NCI-H2029 treated with DMSO at 0.1 percent for 48 hours (cell line): Measurements from ENCODE around the gene UBALD1.
"Not testable (repeated sequence)": the region's sequence is repeated elsewhere in the genome, so short reads cannot be mapped to it uniquely, and the experiment has no call there.

ENCODE experiments used
- DNase-seq: peaks from one replicate; lab custom pipeline; 2025; lab: John Stamatoyannopoulos, UW

Gene UBALD1

DNA sequence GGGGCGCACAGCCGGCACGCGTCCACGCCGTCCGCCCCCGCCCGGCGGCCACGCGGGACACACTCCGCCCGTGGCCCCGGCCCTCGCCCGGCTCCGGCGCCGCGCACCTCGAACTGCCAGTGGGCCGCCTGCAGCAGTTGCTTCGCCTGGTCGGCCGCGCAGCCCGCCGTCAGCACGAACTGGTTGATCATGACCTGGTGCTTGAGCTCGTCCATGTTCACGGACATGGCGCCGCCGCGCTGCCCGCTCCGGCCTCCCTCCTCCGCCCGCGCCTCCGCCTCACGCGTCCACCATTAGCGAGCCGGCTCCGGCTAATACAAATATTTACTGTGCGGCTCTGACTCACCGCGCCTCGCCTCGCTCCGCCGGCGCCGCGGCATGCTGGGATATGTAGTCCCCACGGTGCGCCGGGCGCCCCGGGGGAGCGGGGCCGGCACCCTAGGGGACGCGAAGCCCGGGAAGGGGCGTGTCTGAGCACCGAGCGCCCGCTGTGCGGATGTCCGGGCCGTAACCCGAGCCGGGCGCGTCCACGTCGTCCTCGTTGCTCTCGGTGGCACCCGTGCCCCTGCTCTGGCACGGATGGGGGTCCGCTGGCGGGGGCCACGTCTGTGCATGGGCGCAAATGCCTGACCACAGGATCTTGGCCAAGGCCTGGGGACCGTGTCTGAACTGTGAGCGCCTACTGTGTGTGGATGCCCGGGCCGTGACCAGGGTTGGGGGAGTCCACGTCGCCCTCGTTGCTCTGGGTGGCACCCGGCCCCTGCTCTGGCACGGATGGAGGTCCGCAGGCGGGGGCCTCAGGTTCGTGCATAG, at the start of gene UBALD1:
Gene UBALD1 (minus strand): TSS at position 318 of the 813 bp plus-strand sequence. CDS start 91 bp downstream, at position 227.
- DNase-seq, result no peak

GRCh38 chr16:4663777-4664465, 49.2 kb upstream of the UBALD1 start:
- no peak for DNase-seq

DNA sequence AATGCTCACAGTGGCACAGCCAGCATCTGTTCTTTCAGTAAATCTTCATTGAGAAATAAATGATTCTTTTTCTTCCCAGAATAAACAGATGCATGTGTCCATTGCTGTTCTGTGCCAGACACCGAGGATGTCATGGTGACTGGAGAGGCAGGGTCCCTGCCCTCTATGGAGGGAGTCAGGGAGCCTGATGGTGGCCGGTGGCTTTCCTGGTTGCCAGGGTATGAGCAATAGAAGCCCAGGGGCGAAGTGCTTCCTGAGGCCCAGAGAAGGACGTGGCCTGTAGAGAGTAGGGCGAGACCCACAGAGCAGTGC, 48.7 kb upstream of the UBALD1 start:
- no peak for DNase-seq

DNA sequence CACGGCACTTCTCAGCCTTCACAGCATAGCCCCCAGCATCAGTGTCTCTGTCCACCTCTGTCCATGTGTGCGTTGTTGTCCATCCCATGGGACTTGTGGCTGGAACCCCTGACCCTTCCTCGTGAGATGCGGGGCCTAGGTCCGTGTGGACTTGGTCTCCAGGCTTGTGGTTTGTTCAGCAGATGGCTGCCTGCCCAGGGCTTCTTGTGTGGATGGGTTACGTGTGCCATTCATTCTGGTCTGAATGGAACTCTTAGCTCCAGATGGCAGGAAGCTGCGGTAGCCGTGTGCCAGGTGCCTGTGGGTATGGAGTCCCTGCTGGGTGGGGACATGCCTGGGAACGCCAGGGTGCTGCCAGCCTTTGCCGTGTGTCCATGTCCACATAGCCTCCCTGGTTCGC, 47.0 kb upstream of the UBALD1 start:
- DNase-seq, result peak; percentile 90

DNA sequence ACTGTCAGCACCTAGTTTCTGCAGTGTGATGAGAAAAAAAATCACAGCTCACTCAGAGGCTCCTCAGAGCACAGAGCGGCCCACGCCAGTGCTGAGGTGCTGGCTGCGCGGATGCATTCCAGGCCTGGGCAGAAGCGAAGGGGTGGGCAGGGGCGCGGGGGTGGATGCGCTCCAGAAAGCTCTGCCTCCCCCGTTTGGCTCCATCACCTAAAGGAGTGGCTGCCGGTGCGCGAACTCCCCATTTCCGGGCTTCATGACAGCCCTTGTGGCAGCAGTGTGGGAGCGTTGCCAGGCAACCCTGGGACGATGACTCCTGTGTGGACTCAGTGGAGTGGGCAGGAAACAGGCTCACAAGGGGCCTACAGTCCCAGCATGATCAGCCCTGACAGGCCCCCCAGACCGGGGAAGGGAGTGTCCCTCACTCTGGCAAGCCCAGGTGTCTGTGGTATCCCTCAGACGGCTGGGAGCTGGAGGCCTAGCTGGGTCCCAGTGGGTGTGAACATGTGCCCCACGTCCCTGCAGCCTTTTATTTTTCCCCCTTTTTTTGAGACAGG, 45.8 kb upstream of the UBALD1 start:
- peak; percentile 31 for DNase-seq

GRCh38 chr16:4659363-4660353, 45.0 kb upstream of the UBALD1 start:
- DNase-seq, result no peak

GRCh38 chr16:4656695-4657686, 42.3 kb upstream of the UBALD1 start:
- DNase-seq, result no peak

- DNase-seq, result no peak
These were observed 41.5 kb upstream of the UBALD1 start for GRCh38 chr16:4656221-4656620.

GRCh38 chr16:4655801-4656200, 41.1 kb upstream of the UBALD1 start:
- no peak for DNase-seq

- DNase-seq, result no peak
These were observed 40.4 kb upstream of the UBALD1 start for GRCh38 chr16:4654964-4655590.

DNA sequence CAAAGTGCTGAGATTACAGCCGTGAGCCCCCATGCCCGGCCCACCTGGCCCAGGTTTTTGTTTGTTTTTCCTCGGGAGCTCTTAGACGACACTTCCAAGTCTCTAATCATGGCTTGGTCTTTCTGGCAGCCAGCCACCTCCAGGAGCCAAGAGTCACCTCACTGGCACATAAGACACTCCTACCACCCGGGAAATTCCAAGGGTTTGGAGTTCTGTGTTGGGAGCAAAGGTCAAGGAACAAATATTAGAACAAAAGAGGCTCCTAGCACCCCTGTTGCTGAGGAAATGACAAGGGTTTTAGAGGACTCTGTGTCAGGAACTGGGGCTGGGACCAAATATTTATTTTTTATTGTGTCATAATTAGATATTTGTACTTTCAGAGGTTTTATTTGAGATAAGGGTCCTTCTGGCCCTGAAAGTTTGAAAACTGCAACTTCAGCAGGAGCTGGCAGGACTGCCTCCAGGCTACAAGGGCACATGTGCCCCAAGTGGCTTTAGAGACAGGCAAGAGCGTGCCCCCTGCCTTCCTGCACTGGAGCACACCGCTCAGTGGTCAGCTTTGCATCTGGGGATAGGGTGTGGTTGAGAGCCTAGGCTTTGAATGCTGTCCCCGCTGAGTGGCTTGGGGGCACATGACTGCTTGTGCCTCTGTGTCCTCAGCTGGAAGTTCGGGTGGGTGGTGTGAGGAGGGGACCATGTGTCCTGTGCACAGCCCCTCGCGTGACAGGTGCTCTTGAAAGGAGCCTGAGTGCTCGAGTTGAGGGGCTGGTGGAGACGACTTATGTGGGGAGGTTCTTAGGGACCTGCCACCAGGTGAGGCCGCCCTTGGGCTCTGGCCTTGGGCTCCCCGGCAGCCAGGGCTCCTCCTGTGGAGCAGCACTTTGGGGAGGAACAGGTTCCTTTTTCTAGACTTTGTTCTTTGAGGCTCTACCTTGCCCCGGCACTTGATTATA, 39.6 kb upstream of the UBALD1 start:
- no peak for DNase-seq

GRCh38 chr16:4652561-4652960, 37.9 kb upstream of the UBALD1 start:
- no peak for DNase-seq

GRCh38 chr16:4651827-4652226, 37.1 kb upstream of the UBALD1 start:
- no peak for DNase-seq

DNA sequence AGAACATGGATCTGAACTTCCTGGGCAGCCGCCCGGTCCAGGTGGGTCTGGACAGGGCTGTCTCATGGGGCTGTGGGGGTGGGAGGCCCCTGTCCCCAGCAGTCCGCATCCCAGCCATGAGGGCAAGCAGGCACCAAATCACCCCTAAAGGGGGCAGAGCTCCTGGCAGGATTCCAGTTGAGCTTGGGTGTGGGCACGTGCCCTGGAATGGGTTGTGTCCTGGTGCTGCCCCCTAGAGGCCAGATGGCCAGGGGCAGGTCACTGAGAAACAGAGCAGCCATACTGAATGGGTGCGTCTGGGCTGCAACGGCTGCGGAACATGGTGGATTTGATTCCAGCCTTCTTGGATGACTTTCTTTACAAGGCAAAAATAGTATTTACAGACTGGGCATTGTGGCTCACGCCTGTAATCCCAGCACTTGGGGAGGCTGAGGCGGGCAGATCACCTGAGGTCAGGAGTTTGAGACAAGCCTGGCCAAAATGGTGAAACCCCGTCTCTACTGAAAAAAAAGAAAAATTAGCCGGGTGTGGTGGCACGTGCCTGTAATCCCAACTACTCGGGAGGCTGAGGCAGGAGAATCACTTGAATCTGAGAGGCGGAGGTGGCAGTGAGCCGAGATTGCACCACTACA, 35.9 kb upstream of the UBALD1 start:
- DNase-seq, result not testable (repeated sequence)

- no peak for DNase-seq
These were observed 35.2 kb upstream of the UBALD1 start for GRCh38 chr16:4649744-4650442.

GRCh38 chr16:4648917-4649316, 34.2 kb upstream of the UBALD1 start:
- no peak for DNase-seq

GRCh38 chr16:4647644-4647980, 32.9 kb upstream of the UBALD1 start:
- DNase-seq, result no peak
